Gastroesophageal sphincter (tissue), 3 donors: ENCODE data around the gene LHX2.

Experiments used
- POLR2AphosphoS5 ChIP-seq: sonication (generic); formaldehyde crosslinking; IDR thresholded peaks from one replicate; pipeline ENCODE4 v1.6.1; 2017; ENCODE audit warnings: antibody characterized with exemption
- TF ChIP-seq, protein P1 (sequence below), 4 experiments: fragments of 200-600 bp in 2 of 4; fragments of 450-650 bp in 2 of 4; sonication (generic) in 1 of 4; IDR thresholded peaks; one replicate each; pipeline ENCODE4 v1.5.1; 2017 to 2019; ENCODE audit warnings: antibody characterized with exemption in 4 of 4, mild to moderate bottlenecking in 2 of 4, moderate library complexity in 2 of 4

DNA sequence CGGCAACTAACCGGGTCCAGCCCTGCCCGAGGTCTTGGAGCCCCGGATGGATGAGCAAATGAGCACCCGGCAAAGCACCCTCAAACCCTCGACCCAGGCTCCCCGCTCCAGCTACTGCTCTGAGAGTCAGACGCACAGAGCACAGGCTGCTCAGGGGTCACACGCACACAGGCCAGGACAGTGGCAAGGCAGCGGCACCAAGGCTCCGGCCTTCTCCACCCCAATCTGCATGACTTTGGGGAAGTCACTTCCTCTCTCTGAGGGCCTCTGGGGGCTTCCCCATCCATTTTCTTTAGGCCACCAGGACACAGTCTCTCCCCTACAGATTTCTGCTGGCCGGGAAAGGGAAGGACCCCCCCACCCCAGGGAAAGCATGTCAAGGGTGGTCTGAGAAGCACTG, 18.0 kb downstream of the LHX2 start:
- no peak for TF ChIP-seq POLR2AphosphoS5
- TF ChIP-seq, protein P1, sequence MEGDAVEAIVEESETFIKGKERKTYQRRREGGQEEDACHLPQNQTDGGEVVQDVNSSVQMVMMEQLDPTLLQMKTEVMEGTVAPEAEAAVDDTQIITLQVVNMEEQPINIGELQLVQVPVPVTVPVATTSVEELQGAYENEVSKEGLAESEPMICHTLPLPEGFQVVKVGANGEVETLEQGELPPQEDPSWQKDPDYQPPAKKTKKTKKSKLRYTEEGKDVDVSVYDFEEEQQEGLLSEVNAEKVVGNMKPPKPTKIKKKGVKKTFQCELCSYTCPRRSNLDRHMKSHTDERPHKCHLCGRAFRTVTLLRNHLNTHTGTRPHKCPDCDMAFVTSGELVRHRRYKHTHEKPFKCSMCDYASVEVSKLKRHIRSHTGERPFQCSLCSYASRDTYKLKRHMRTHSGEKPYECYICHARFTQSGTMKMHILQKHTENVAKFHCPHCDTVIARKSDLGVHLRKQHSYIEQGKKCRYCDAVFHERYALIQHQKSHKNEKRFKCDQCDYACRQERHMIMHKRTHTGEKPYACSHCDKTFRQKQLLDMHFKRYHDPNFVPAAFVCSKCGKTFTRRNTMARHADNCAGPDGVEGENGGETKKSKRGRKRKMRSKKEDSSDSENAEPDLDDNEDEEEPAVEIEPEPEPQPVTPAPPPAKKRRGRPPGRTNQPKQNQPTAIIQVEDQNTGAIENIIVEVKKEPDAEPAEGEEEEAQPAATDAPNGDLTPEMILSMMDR (IDR thresholded peaks at IDR 0.05) = no peak
